GM12872 (cell line): Measurements from ENCODE around the gene DOCK3.

Experiments
- CTCF ChIP-seq: IDR thresholded peaks from 3 replicates; pipeline ENCODE4 v1.5.1; 2011; ENCODE audit warnings: low read depth, mild to moderate bottlenecking, low read length, moderate library complexity; ENCODE audit not compliant: insufficient read depth

DOCK3 gene

DNA sequence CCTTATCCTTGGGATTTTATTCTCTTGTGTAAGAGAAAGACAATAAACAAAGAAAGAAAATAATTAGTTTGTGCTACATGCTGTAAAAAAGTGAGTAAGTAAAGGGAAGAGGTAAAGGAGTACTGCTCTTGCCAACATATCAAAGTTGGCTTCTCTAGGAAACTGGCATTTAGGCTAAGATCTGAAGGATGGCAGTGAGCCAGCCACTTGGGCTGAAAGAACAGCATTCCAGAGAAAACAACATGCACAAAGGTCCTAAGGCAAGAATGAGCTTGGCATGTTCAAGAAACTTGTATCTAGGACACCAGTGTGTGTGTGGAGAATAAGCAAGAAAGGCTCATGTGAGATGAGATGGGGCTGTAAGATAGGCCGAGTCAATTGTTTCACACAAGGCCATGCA is 464.9 kb downstream of the DOCK3 start:
- TF ChIP-seq CTCF = no peak

DNA sequence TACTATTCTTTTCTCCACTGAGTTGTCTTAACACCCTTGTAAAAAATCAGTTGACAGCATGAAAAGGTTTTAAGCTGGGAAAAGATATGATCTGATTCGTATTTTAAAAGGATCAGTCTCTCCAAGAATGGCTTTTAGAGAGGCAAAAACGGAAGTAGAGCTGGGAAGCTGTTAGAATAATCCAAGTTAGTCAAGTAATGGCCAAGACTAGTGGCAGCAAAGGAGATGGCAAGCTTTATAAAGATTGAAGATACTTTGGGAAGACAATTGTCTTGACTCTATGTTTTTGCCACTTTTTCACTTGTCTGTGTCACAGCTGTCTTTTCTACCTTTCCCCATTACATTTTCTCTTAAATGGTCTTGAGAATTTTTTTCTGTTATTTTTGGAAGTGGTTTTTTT is 466.8 kb downstream of the DOCK3 start:
- TF ChIP-seq CTCF = peak; percentile 21; the same call in 1 of the 3 replicates

DNA sequence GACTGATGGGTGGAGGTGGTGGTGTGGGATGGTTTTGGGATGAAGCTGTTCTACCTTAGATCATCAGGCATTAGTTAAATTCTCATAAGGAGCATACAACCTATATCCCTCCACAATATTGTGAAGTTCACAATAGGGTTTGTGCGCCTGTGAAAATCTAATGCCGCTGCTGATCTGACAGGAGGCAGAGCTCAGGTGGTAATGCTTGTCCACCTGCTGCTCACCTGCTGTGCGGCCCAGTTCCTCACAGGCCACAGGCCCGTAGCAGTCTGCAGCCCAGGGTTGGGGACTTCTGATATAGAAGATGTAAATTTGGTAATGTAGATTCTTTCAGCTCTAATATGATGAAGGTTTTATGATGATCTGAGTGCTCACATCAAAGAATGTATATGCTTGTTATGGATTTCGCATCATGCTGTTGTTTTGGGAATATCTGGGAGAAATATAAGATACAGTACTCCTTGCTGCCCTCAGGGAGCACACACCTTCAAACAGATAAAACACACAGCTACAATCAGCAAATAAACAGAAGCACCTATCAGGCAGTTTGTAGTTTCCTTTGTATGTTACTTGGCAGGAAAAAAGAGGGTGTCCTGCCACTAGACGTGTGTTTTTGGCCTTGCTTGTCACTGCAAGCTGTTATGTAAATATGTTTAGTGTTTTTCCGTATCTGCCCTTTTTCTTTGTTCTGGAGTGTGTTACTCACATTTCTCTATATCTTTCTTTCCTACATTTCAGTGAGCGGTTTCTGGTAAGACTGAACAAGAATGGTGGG is 471.3 kb downstream of the DOCK3 start:
- no peak for TF ChIP-seq CTCF

- TF ChIP-seq CTCF = no peak
These were observed 472.1 kb downstream of the DOCK3 start for GRCh38 chr3:51146781-51147180.

GRCh38 chr3:51156147-51156546 is 481.4 kb downstream of the DOCK3 start:
- no peak for TF ChIP-seq CTCF

DNA sequence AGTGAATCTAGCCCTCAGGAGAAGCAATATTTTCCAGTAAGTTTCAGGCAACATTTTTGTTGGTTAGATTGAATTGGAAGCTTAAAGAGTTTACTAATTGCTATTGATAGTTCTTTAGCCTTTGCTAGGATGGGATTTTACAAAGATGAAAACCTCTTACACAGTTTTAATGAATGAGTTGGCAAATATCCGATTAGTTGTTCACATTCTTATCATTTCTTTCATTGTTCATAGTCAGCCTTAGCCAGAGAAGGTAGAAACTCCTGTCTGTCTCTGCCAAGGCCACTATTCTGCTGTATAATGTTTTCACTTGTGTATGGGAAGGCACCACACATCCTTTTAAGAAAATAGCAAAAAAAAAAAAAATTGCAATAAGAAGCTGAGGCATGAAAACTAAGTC is 488.3 kb downstream of the DOCK3 start:
- TF ChIP-seq CTCF = no peak

- no peak for TF ChIP-seq CTCF
These were observed 499.0 kb downstream of the DOCK3 start for GRCh38 chr3:51173518-51174271.
